ENCODE results near the gene ALLC. TPM values are rescaled to one million over a fixed set of nuclear protein-coding genes. Genes with fewer than 3 reads are reported as not detected.

The ALLC gene
- total and polyA plus RNA-seq, 2 donors (not counting 1 experiment from before 2014, with no cell fraction given), result not detected

- H3K36me3 ChIP-seq (ENCODE audit: control insufficient read depth, insufficient read depth, low read length), result no peaks in the 10 kb centered on the region
- H3K79me2 ChIP-seq (ENCODE audit: control insufficient read depth, insufficient read depth, low read length), result no peaks in the 10 kb centered on the region
- DNase-seq (ENCODE audit: low read depth in 2 of 2), result no peak
- no peaks in the 10 kb centered on the region for H4K20me1 ChIP-seq (ENCODE audit: control insufficient read depth, extremely low read depth, insufficient read depth, low read length)
- no peak overlapping the region for H2AFZ ChIP-seq (ENCODE audit: low read length)
- H3K4me1 ChIP-seq (ENCODE audit: control insufficient read depth, extremely low read depth, insufficient read depth, low read length), result no peaks in the 10 kb centered on the region
- no peak overlapping the region for H3K4me3 ChIP-seq (replicated peaks in 1 of 4; ENCODE audit: control extremely low read depth in 1 of 4, insufficient read depth in 1 of 4, low read depth in 3 of 4, low read length in 4 of 4)
- no peak overlapping the region for H3K9ac ChIP-seq (ENCODE audit: insufficient read depth, low read length)
- no peak overlapping the region for H3K27ac ChIP-seq (ENCODE audit: insufficient read depth, low read length)
- no peaks in the 10 kb centered on the region for H3K9me3 ChIP-seq (ENCODE audit: control insufficient read depth, insufficient read depth, low read depth, low read length)
- no peaks in the 10 kb centered on the region for H3K27me3 ChIP-seq (ENCODE audit: control insufficient read depth, insufficient read depth, low read length)
- no peak overlapping the region for H3K4me2 ChIP-seq (ENCODE audit: extremely low read depth, insufficient read depth, low read length)
- TF ChIP-seq, protein P1, sequence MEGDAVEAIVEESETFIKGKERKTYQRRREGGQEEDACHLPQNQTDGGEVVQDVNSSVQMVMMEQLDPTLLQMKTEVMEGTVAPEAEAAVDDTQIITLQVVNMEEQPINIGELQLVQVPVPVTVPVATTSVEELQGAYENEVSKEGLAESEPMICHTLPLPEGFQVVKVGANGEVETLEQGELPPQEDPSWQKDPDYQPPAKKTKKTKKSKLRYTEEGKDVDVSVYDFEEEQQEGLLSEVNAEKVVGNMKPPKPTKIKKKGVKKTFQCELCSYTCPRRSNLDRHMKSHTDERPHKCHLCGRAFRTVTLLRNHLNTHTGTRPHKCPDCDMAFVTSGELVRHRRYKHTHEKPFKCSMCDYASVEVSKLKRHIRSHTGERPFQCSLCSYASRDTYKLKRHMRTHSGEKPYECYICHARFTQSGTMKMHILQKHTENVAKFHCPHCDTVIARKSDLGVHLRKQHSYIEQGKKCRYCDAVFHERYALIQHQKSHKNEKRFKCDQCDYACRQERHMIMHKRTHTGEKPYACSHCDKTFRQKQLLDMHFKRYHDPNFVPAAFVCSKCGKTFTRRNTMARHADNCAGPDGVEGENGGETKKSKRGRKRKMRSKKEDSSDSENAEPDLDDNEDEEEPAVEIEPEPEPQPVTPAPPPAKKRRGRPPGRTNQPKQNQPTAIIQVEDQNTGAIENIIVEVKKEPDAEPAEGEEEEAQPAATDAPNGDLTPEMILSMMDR (conservative IDR thresholded peaks at IDR 0.05 in 1 of 2, IDR thresholded peaks at IDR 0.05 in 1 of 2; ENCODE audit: low read depth in 1 of 2, low read length in 2 of 2), result no peak
- no peak for TF ChIP-seq EZH2 (IDR thresholded peaks at IDR 0.05; ENCODE audit: low read length, missing control alignments)
Measured at GRCh38 chr2:3708576-3708975, 50.6 kb downstream of the ALLC start.

DNA sequence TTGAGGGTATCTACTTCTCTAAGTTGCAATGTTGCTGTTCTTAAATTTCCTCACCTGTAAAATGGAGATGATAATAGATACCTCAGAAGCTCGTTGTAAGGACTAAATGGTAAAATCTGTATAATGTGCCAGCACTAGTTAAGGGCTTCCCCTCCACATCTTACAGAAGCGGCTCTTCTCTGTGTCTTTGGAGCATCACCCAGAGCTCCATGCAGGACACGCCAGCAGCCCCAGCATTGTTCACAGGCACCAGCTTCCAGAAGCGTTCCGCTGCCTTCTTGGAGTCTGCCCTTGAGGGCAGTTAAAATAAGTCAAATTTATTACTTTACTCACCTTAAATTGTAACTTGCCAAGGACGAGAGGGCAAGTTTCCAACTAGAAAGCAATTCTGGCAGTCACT lies 51.2 kb downstream of the ALLC start:
- no peaks in the 10 kb centered on the region for H3K36me3 ChIP-seq (ENCODE audit: control insufficient read depth, insufficient read depth, low read length)
- no peak overlapping the region for H3K9ac ChIP-seq (ENCODE audit: insufficient read depth, low read length)
- no peaks in the 10 kb centered on the region for H3K27me3 ChIP-seq (ENCODE audit: control insufficient read depth, insufficient read depth, low read length)
- no peaks in the 10 kb centered on the region for H4K20me1 ChIP-seq (ENCODE audit: control insufficient read depth, extremely low read depth, insufficient read depth, low read length)
- no peak overlapping the region for H3K4me2 ChIP-seq (ENCODE audit: extremely low read depth, insufficient read depth, low read length)
- H3K79me2 ChIP-seq (ENCODE audit: control insufficient read depth, insufficient read depth, low read length), result no peaks in the 10 kb centered on the region
- TF ChIP-seq, protein P1 (conservative IDR thresholded peaks at IDR 0.05 in 1 of 2, IDR thresholded peaks at IDR 0.05 in 1 of 2; ENCODE audit: low read depth in 1 of 2, low read length in 2 of 2), result no peak
- no peak for TF ChIP-seq EZH2 (IDR thresholded peaks at IDR 0.05; ENCODE audit: low read length, missing control alignments)
- no peak overlapping the region for H2AFZ ChIP-seq (ENCODE audit: low read length)
- no peaks in the 10 kb centered on the region for H3K4me1 ChIP-seq (ENCODE audit: control insufficient read depth, extremely low read depth, insufficient read depth, low read length)
- no peak overlapping the region for H3K27ac ChIP-seq (ENCODE audit: insufficient read depth, low read length)
- no peak for DNase-seq (ENCODE audit: low read depth in 2 of 2)
- H3K4me3 ChIP-seq (replicated peaks in 1 of 4; ENCODE audit: control extremely low read depth in 1 of 4, insufficient read depth in 1 of 4, low read depth in 3 of 4, low read length in 4 of 4), result no peak overlapping the region
- no peaks in the 10 kb centered on the region for H3K9me3 ChIP-seq (ENCODE audit: control insufficient read depth, insufficient read depth, low read depth, low read length)

GRCh38 chr2:3712424-3712823 lies 54.4 kb downstream of the ALLC start:
- Histone ChIP-seq H3K4me2 (ENCODE audit: extremely low read depth, insufficient read depth, low read length) (no peak overlapping the region), H3K27me3 (ENCODE audit: control insufficient read depth, insufficient read depth, low read length) (no peaks in the 10 kb centered on the region), H3K4me1 (ENCODE audit: control insufficient read depth, extremely low read depth, insufficient read depth, low read length) (no peaks in the 10 kb centered on the region), H3K79me2 (ENCODE audit: control insufficient read depth, insufficient read depth, low read length) (no peaks in the 10 kb centered on the region), H3K36me3 (ENCODE audit: control insufficient read depth, insufficient read depth, low read length) (no peaks in the 10 kb centered on the region), H3K4me3 (replicated peaks in 1 of 4; ENCODE audit: control extremely low read depth in 1 of 4, insufficient read depth in 1 of 4, low read depth in 3 of 4, low read length in 4 of 4) (no peak overlapping the region), H2AFZ (ENCODE audit: low read length) (no peak overlapping the region), H3K9me3 (ENCODE audit: control insufficient read depth, insufficient read depth, low read depth, low read length) (no peaks in the 10 kb centered on the region), H4K20me1 (ENCODE audit: control insufficient read depth, extremely low read depth, insufficient read depth, low read length) (no peaks in the 10 kb centered on the region), H3K27ac (ENCODE audit: insufficient read depth, low read length) (no peak overlapping the region), H3K9ac (ENCODE audit: insufficient read depth, low read length) (no peak overlapping the region)
- TF ChIP-seq EZH2 (IDR thresholded peaks at IDR 0.05; ENCODE audit: low read length, missing control alignments), result no peak
- TF ChIP-seq, protein P1 (conservative IDR thresholded peaks at IDR 0.05 in 1 of 2, IDR thresholded peaks at IDR 0.05 in 1 of 2; ENCODE audit: low read depth in 1 of 2, low read length in 2 of 2), result no peak
- DNase-seq (ENCODE audit: low read depth in 2 of 2), result no peak
